ENCODE measurements around the gene PTGDR.

GRCh38 chr14:52258783-52259182 lies 8.7 kb upstream of the PTGDR start:
- no peak for TF ChIP-seq CTCF (IDR thresholded peaks at IDR 0.05; ENCODE audit: low read depth, low read length)
- no peak for TF ChIP-seq POLR2A (IDR thresholded peaks at IDR 0.05; ENCODE audit: extremely low read depth, insufficient read length)
- no peak for TF ChIP-seq MYC (IDR thresholded peaks at IDR 0.05; ENCODE audit: low read depth, low read length)
